Stimulated activated CD4-positive, alpha-beta T cell treated with anti-CD3 and anti-CD28 coated beads, Interleukin-4, amount 100 ng/mL, for 48 hours (primary cell): ENCODE results near the gene PLA2G5.
"Not testable (repeated sequence)": the region's sequence is repeated elsewhere in the genome, so short reads cannot be mapped to it uniquely, and the experiment has no call there.

Experiments
- DNase-seq, 2 donors: peaks; one replicate each; pipeline ENCODE4 v3.0.0-alpha.2; 2020; ENCODE audit warnings: low read depth in 2 of 2

PLA2G5 gene

GRCh38 chr1:20117236-20117635 lies 47.2 kb downstream of the PLA2G5 start:
- DNase-seq: no peak

GRCh38 chr1:20119347-20119746 lies 49.4 kb downstream of the PLA2G5 start, which contains the start of gene PLA2G2D:
Gene PLA2G2D, minus strand, starts transcription at chr1:20119536. Its CDS starts 38 bp downstream, at chr1:20119498.
- no peak for DNase-seq

GRCh38 chr1:20120796-20121195 lies 50.8 kb downstream of the PLA2G5 start:
- no peak for DNase-seq

- no peak for DNase-seq
Measured at GRCh38 chr1:20123722-20124455, 53.9 kb downstream of the PLA2G5 start.

GRCh38 chr1:20124456-20125057 lies 54.6 kb downstream of the PLA2G5 start:
- DNase-seq: no peak

GRCh38 chr1:20125100-20125499 lies 55.1 kb downstream of the PLA2G5 start:
- DNase-seq: no peak

- no peak for DNase-seq
Measured at GRCh38 chr1:20126041-20126805, 56.2 kb downstream of the PLA2G5 start.

GRCh38 chr1:20126806-20127440 lies 56.9 kb downstream of the PLA2G5 start:
- DNase-seq: no peak

GRCh38 chr1:20130518-20130917 lies 60.5 kb downstream of the PLA2G5 start:
- DNase-seq: not testable (repeated sequence)

GRCh38 chr1:20134995-20135394 lies 65.0 kb downstream of the PLA2G5 start:
- no peak for DNase-seq

GRCh38 chr1:20136249-20136648 lies 66.3 kb downstream of the PLA2G5 start:
- DNase-seq: no peak

- DNase-seq: no peak
Measured at GRCh38 chr1:20137055-20137454, 67.1 kb downstream of the PLA2G5 start.

- no peak for DNase-seq
Measured at GRCh38 chr1:20137604-20138003, 67.6 kb downstream of the PLA2G5 start.

- DNase-seq: no peak
Measured at GRCh38 chr1:20138346-20138745, 68.4 kb downstream of the PLA2G5 start.

- DNase-seq: no peak
Measured at GRCh38 chr1:20138961-20139550, 69.1 kb downstream of the PLA2G5 start, which contains the start of gene PLA2G2F. Gene PLA2G2F, plus strand, starts transcription at chr1:20139323. Its CDS starts 105 bp downstream, at chr1:20139428.

GRCh38 chr1:20139776-20140612 lies 70.0 kb downstream of the PLA2G5 start:
- DNase-seq: no peak

- no peak for DNase-seq
Measured at GRCh38 chr1:20141001-20141400, 71.0 kb downstream of the PLA2G5 start.

GRCh38 chr1:20141466-20141865 lies 71.5 kb downstream of the PLA2G5 start:
- no peak for DNase-seq
